Brain microvascular endothelial cell (primary cell): ENCODE data around the gene CDH13.

Experiments
- DNase-seq: peaks from one replicate; pipeline ENCODE4 v3.0.0-alpha.2; 2020
- H3K27ac ChIP-seq: fragments of 250-450 bp; sonication (Bioruptor Pico); 2 replicates; pipeline ENCODE4 v1.5.1; 2020; ENCODE audit warnings: mild to moderate bottlenecking, moderate library complexity
- H3K27me3 ChIP-seq: fragments of 250-450 bp; sonication (Bioruptor Pico); replicated peaks from 2 replicates; pipeline ENCODE4 v1.5.1; 2020; ENCODE audit warnings: mild to moderate bottlenecking
- H3K36me3 ChIP-seq: fragments of 250-450 bp; sonication (Bioruptor Pico); replicated peaks from 2 replicates; pipeline ENCODE4 v1.5.1; 2020; ENCODE audit warnings: mild to moderate bottlenecking
- H3K4me3 ChIP-seq: 2 replicates; pipeline ENCODE4 v1.5.1; 2011; ENCODE audit warnings: low read depth, mild to moderate bottlenecking, control low read depth, low read length, moderate library complexity
- CTCF ChIP-seq: IDR thresholded peaks from 2 replicates; pipeline ENCODE4 v1.5.1; 2011; ENCODE audit warnings: low read depth, mild to moderate bottlenecking, moderate library complexity, low read length, control low read depth, inconsistent platforms; ENCODE audit errors: missing control alignments
- in situ Hi-C: cut with HindIII; loops from 2 replicates; pipeline ENCODE4 v1.10.0; 2017; ENCODE audit warnings: low sequenced_read_pairs, low pct_ligation_motif_present

The CDH13 gene

GRCh38 chr16:82864332-82865040 is 237.7 kb downstream of the CDH13 start:
- in situ Hi-C loops: no loop called here
- no peak for DNase-seq
- no peaks in the 10 kb centered on the region for H3K27me3 ChIP-seq

GRCh38 chr16:82865412-82865811 is 238.6 kb downstream of the CDH13 start:
- H3K4me3 ChIP-seq: no peak overlapping the region
- TF ChIP-seq CTCF: no peak
- H3K36me3 ChIP-seq: no peaks in the 10 kb centered on the region
- no peaks in the 10 kb centered on the region for H3K27me3 ChIP-seq
- H3K27ac ChIP-seq: no peak overlapping the region
- no peak for DNase-seq
- in situ Hi-C loops: no loop called here

More at GRCh38 chr16:82864332-82865040, 237.7 kb downstream of the CDH13 start:
- H3K27ac ChIP-seq: no peak overlapping the region
- no peak overlapping the region for H3K4me3 ChIP-seq
- H3K36me3 ChIP-seq: no peaks in the 10 kb centered on the region
- TF ChIP-seq CTCF: no peak

GRCh38 chr16:82867485-82867884 is 240.7 kb downstream of the CDH13 start:
- TF ChIP-seq CTCF: no peak
- H3K27ac ChIP-seq: no peak overlapping the region
- no peak for DNase-seq
- in situ Hi-C loops: no loop called here
- H3K36me3 ChIP-seq: no peaks in the 10 kb centered on the region
- no peak overlapping the region for H3K4me3 ChIP-seq
- no peaks in the 10 kb centered on the region for H3K27me3 ChIP-seq

- no peaks in the 10 kb centered on the region for H3K27me3 ChIP-seq
- no peaks in the 10 kb centered on the region for H3K36me3 ChIP-seq
- H3K4me3 ChIP-seq: no peak overlapping the region
- no peak for TF ChIP-seq CTCF
- no peak overlapping the region for H3K27ac ChIP-seq
- DNase-seq: no peak
- in situ Hi-C loops: no loop called here
These were observed 247.5 kb downstream of the CDH13 start for GRCh38 chr16:82874271-82874670.

GRCh38 chr16:82874672-82875071 is 247.9 kb downstream of the CDH13 start:
- Histone ChIP-seq H3K27me3 (no peaks in the 10 kb centered on the region), H3K27ac (no peak overlapping the region), H3K4me3 (no peak overlapping the region), H3K36me3 (no peaks in the 10 kb centered on the region)
- in situ Hi-C loops: no loop called here
- no peak for TF ChIP-seq CTCF
- DNase-seq: no peak

- Histone ChIP-seq H3K4me3 (no peak overlapping the region), H3K27me3 (no peaks in the 10 kb centered on the region), H3K27ac (no peak overlapping the region), H3K36me3 (no peaks in the 10 kb centered on the region)
- no peak for TF ChIP-seq CTCF
- no peak for DNase-seq
- in situ Hi-C loops: no loop called here
These were observed 250.2 kb downstream of the CDH13 start for GRCh38 chr16:82876951-82877350.
